GM23338 (cell line): Measurements from ENCODE around the gene DOP1A.

Experiments used
- CREB1 ChIP-seq: fragments of 250-450 bp; sonication (Bioruptor Pico); IDR thresholded peaks from 2 replicates; pipeline ENCODE4 v1.5.0; 2020; ENCODE audit warnings: low read depth, mild to moderate bottlenecking, moderate library complexity
- EZH2 ChIP-seq: fragments of 200-600 bp; sonication (generic); IDR thresholded peaks from one replicate; pipeline ENCODE4 v1.8.0; 2017; ENCODE audit warnings: antibody characterized with exemption, mild to moderate bottlenecking, low read depth; ENCODE audit not compliant: unreplicated experiment
- EZH2phosphoT487 ChIP-seq: fragments of 200-600 bp; sonication (generic); IDR thresholded peaks from one replicate; pipeline ENCODE4 v1.8.1; 2018; ENCODE audit warnings: antibody characterized with exemption; ENCODE audit not compliant: unreplicated experiment
- JUNB ChIP-seq: IDR thresholded peaks from one replicate; pipeline ENCODE4 v1.6.1; 2016; ENCODE audit warnings: antibody characterized with exemption; ENCODE audit not compliant: unreplicated experiment
- NANOG ChIP-seq: IDR thresholded peaks from 2 replicates; pipeline ENCODE4 v1.6.1; 2016; ENCODE audit warnings: antibody characterized with exemption, borderline replicate concordance
- POLR2AphosphoS5 ChIP-seq: IDR thresholded peaks from 2 replicates; pipeline ENCODE4 v1.6.1; 2016; ENCODE audit warnings: antibody characterized with exemption, low read depth
- REST ChIP-seq: IDR thresholded peaks from one replicate; pipeline ENCODE4 v1.6.1; 2018; ENCODE audit warnings: antibody characterized with exemption; ENCODE audit not compliant: unreplicated experiment
- STAT1 ChIP-seq: IDR thresholded peaks from one replicate; pipeline ENCODE4 v1.6.1; 2016; ENCODE audit warnings: antibody characterized with exemption; ENCODE audit not compliant: unreplicated experiment
- ZNF114 ChIP-seq: fragments of 250-450 bp; sonication (Bioruptor Pico); IDR thresholded peaks from 2 replicates; pipeline ENCODE4 v1.5.0; 2020; ENCODE audit warnings: mild to moderate bottlenecking, moderate library complexity
- ZNF331 ChIP-seq: fragments of 250-450 bp; sonication (Bioruptor Pico); IDR thresholded peaks from 2 replicates; pipeline ENCODE4 v1.5.0; 2020; ENCODE audit warnings: low read depth, mild to moderate bottlenecking, moderate library complexity
- TF ChIP-seq, protein P1 (sequence below), 2 experiments: fragments of 200-600 bp in 1 of 2; sonication (generic) in 1 of 2; conservative IDR thresholded peaks; 2 replicates each; pipeline versions ENCODE4 v1.5.1 to v1.6.1; 2016 to 2017; ENCODE audit warnings: antibody characterized with exemption in 2 of 2, low read depth in 2 of 2, mild to moderate bottlenecking in 2 of 2, moderate library complexity in 1 of 2
- TF ChIP-seq, protein P2 (sequence below): IDR thresholded peaks from 2 replicates; pipeline ENCODE4 v1.6.1; 2016; ENCODE audit warnings: antibody characterized with exemption

- TF ChIP-seq, protein P1, sequence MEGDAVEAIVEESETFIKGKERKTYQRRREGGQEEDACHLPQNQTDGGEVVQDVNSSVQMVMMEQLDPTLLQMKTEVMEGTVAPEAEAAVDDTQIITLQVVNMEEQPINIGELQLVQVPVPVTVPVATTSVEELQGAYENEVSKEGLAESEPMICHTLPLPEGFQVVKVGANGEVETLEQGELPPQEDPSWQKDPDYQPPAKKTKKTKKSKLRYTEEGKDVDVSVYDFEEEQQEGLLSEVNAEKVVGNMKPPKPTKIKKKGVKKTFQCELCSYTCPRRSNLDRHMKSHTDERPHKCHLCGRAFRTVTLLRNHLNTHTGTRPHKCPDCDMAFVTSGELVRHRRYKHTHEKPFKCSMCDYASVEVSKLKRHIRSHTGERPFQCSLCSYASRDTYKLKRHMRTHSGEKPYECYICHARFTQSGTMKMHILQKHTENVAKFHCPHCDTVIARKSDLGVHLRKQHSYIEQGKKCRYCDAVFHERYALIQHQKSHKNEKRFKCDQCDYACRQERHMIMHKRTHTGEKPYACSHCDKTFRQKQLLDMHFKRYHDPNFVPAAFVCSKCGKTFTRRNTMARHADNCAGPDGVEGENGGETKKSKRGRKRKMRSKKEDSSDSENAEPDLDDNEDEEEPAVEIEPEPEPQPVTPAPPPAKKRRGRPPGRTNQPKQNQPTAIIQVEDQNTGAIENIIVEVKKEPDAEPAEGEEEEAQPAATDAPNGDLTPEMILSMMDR (conservative IDR thresholded peaks at IDR 0.05; ENCODE audit: low read depth in 2 of 2), result no peak
- TF ChIP-seq EZH2phosphoT487, result no peak
- TF ChIP-seq, protein P2, sequence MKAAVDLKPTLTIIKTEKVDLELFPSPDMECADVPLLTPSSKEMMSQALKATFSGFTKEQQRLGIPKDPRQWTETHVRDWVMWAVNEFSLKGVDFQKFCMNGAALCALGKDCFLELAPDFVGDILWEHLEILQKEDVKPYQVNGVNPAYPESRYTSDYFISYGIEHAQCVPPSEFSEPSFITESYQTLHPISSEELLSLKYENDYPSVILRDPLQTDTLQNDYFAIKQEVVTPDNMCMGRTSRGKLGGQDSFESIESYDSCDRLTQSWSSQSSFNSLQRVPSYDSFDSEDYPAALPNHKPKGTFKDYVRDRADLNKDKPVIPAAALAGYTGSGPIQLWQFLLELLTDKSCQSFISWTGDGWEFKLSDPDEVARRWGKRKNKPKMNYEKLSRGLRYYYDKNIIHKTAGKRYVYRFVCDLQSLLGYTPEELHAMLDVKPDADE, result no peak
- no peak for TF ChIP-seq EZH2
- TF ChIP-seq CREB1, result no peak
- TF ChIP-seq POLR2AphosphoS5, result no peak
- no peak for TF ChIP-seq REST
- TF ChIP-seq ZNF331 (CRISPR knock-in tag), result no peak
- no peak for TF ChIP-seq JUNB
- TF ChIP-seq STAT1, result no peak
- no peak for TF ChIP-seq NANOG
- TF ChIP-seq ZNF114 (CRISPR knock-in tag), result no peak
Measured at GRCh38 chr6:83151114-83151513, 83.6 kb downstream of the DOP1A start.
